Activated CD8-positive, alpha-beta memory T cell treated with anti-CD3 and anti-CD28 coated beads, Interleukin-2, amount 50 U/mL, for 48 hours (primary cell): Measurements from ENCODE around the gene MED25.

ENCODE experiments used
- DNase-seq: peaks from one replicate; pipeline ENCODE4 v3.0.0-alpha.2; 2020

The MED25 gene

GRCh38 chr19:49799271-49799797, 18.8 kb upstream of the MED25 start:
- no peak for DNase-seq

GRCh38 chr19:49799798-49800376, 18.2 kb upstream of the MED25 start:
- no peak for DNase-seq

GRCh38 chr19:49800771-49801170, 17.3 kb upstream of the MED25 start:
- DNase-seq: no peak

GRCh38 chr19:49801401-49801888, 16.6 kb upstream of the MED25 start:
- DNase-seq: no peak

- no peak for DNase-seq
Observed at GRCh38 chr19:49801966-49802661, 16.0 kb upstream of the MED25 start.

- no peak for DNase-seq
Observed at GRCh38 chr19:49802836-49803528, 15.1 kb upstream of the MED25 start.

GRCh38 chr19:49803529-49803856, 14.6 kb upstream of the MED25 start:
- DNase-seq: no peak

- DNase-seq: no peak
Observed at GRCh38 chr19:49805822-49806619, 12.1 kb upstream of the MED25 start.

GRCh38 chr19:49806620-49806959, 11.5 kb upstream of the MED25 start:
- DNase-seq: no peak

- DNase-seq: no peak
Observed at GRCh38 chr19:49807058-49807903, 10.8 kb upstream of the MED25 start.

- DNase-seq: no peak
Observed at GRCh38 chr19:49807904-49808675, 10.0 kb upstream of the MED25 start.

- peak; percentile 91 for DNase-seq
Observed at GRCh38 chr19:49808711-49809159, 9.4 kb upstream of the MED25 start.

- DNase-seq: peak; percentile 73
Observed at GRCh38 chr19:49809160-49809940, 8.7 kb upstream of the MED25 start.

GRCh38 chr19:49809941-49810389, 8.1 kb upstream of the MED25 start:
- no peak for DNase-seq

GRCh38 chr19:49811328-49811727, 6.8 kb upstream of the MED25 start:
- DNase-seq: no peak

GRCh38 chr19:49812452-49812996, 5.6 kb upstream of the MED25 start:
- DNase-seq: no peak

GRCh38 chr19:49812997-49813861, 4.9 kb upstream of the MED25 start, which contains the start of gene FUZ:
Gene FUZ, minus strand, starts transcription at chr19:49813292. Its CDS starts 186 bp downstream, at chr19:49813106.
- DNase-seq: peak; percentile 90

- no peak for DNase-seq
Observed at GRCh38 chr19:49814010-49814409, 4.1 kb upstream of the MED25 start.

GRCh38 chr19:49816590-49816989, 1.5 kb upstream of the MED25 start:
- no peak for DNase-seq
